Spleen (tissue), 11 donors: Measurements from ENCODE around the gene DPYSL4. TPM values are rescaled to one million over a fixed set of nuclear protein-coding genes. Genes with fewer than 3 reads are reported as not detected.

Experiments used
- DNase-seq: peaks from one replicate; pipeline ENCODE4 v3.0.0-alpha.2; 2020
- H3K27ac ChIP-seq, 8 donors: fragments of 200-600 bp; sonication (generic) in 7 of 8; 1 replicate in 4 of 8; 2 replicates in 4 of 8; pipeline versions ENCODE4 v1.5.0 to v1.8.0; 2016 to 2021; ENCODE audit warnings: inconsistent platforms in 4 of 8, mild to moderate bottlenecking in 4 of 8, moderate library complexity in 1 of 8
- H3K27me3 ChIP-seq, 7 donors: fragments of 200-600 bp; sonication (generic) in 6 of 7; replicated peaks in 1 of 7; 1 replicate in 4 of 7; 2 replicates in 3 of 7; pipeline versions ENCODE4 v1.5.0 to v1.8.0; 2016 to 2021; ENCODE audit warnings: inconsistent platforms in 3 of 7, mild to moderate bottlenecking in 1 of 7
- H3K36me3 ChIP-seq, 6 donors: fragments of 200-600 bp; sonication (generic) in 5 of 6; 1 replicate in 4 of 6; 2 replicates in 2 of 6; pipeline versions ENCODE4 v1.5.0 to v1.8.0; 2016 to 2021; ENCODE audit warnings: inconsistent platforms in 2 of 6
- H3K4me1 ChIP-seq, 6 donors: fragments of 200-600 bp; sonication (generic) in 5 of 6; 1 replicate in 3 of 6; 2 replicates in 3 of 6; pipeline versions ENCODE4 v1.5.0 to v1.8.0; 2016 to 2021; ENCODE audit warnings: inconsistent platforms in 3 of 6
- H3K4me3 ChIP-seq, 8 donors: fragments of 200-600 bp; sonication (generic) in 7 of 8; 1 replicate in 4 of 8; 2 replicates in 4 of 8; pipeline versions ENCODE4 v1.5.0 to v1.8.0; 2016 to 2021; ENCODE audit warnings: inconsistent platforms in 4 of 8, mild to moderate bottlenecking in 4 of 8, moderate library complexity in 2 of 8
- H3K9me3 ChIP-seq, 8 donors: fragments of 200-600 bp; sonication (generic) in 7 of 8; 1 replicate in 4 of 8; 2 replicates in 4 of 8; pipeline versions ENCODE4 v1.5.0 to v1.8.0; 2016 to 2021; ENCODE audit warnings: inconsistent platforms in 4 of 8
- POLR2A ChIP-seq, 3 donors: fragments of 450-650 bp; IDR thresholded peaks; one replicate each; pipeline ENCODE4 v1.5.1; 2017; ENCODE audit warnings: antibody characterized with exemption in 3 of 3, mild to moderate bottlenecking in 1 of 3
- POLR2AphosphoS5 ChIP-seq, 3 donors: sonication (generic); formaldehyde crosslinking; IDR thresholded peaks; one replicate each; pipeline ENCODE4 v1.5.1; 2017; ENCODE audit warnings: antibody characterized with exemption in 3 of 3
- WGBS, 5 donors: extraction: QIAGEN DNeasy Blood & Tissue Kit in 3 of 5; methylation state at CpG; one replicate each; pipeline versions ENCODE4 v1.1.5 to v1.1.7; 2013 to 2018; 5-methylcytosine and 5-hydroxymethylcytosine counted together
- intact Hi-C: fragments of 100-400 bp; cut with DNase I; formaldehyde crosslinking; loops from one replicate; pipeline ENCODE4 v1.15.0; 2023; ENCODE audit warnings: low total_unique reads
- polyA plus RNA-seq, 3 donors: library from polyadenylated mRNA; stranded (reverse); fragments of 200-250 nt; gene quantifications; one replicate each; pipeline ENCODE4 v1.2.1, GENCODE V29; 2013
- total RNA-seq, 7 donors: library from RNA; depleted of rRNA in 3 of 7; stranded (reverse); fragments of >200 nt in 3 of 7; fragmentation: NEBNext Ultra II Directional in 4 of 7; extraction: Animal tissue kit (Norgen Biotek cat#: 25700) in 4 of 7; gene quantifications; one replicate each; pipeline versions ENCODE4 v1.1.0 to v1.2.1, GENCODE V29; 2016 to 2021
- TF ChIP-seq, protein P1 (sequence below), 11 experiments: fragments of 200-600 bp in 7 of 11; fragments of 450-650 bp in 4 of 11; sonication (generic) in 4 of 11; IDR thresholded peaks in 8 of 11; conservative IDR thresholded peaks in 3 of 11; 1 replicate in 7 of 11; 2 replicates in 4 of 11; pipeline versions ENCODE4 v1.4.0 to v1.8.0; 2016 to 2021; ENCODE audit warnings: antibody characterized with exemption in 11 of 11, inconsistent platforms in 4 of 11, mild to moderate bottlenecking in 1 of 11
- donor health status: healthy with polysubstance abuse.
- donor health status: DM: no; HTN: no; CAD: no; lungs with moderate emphysema.
- donor health status: DM: no; HTN: no; CAD: no.
- donor health status: Bipolar disorder and iron deficiency.
- donor health status: healthy.
- donor health status: DM: no; HTN: no; CAD: no.
- donor health status: DM: yes; HTN: yes; CAD: no.

The DPYSL4 gene
- total and polyA plus RNA-seq, 10 donors, result 0.55 to 6.0 (median 1.0) TPM; not detected in 1

DNA sequence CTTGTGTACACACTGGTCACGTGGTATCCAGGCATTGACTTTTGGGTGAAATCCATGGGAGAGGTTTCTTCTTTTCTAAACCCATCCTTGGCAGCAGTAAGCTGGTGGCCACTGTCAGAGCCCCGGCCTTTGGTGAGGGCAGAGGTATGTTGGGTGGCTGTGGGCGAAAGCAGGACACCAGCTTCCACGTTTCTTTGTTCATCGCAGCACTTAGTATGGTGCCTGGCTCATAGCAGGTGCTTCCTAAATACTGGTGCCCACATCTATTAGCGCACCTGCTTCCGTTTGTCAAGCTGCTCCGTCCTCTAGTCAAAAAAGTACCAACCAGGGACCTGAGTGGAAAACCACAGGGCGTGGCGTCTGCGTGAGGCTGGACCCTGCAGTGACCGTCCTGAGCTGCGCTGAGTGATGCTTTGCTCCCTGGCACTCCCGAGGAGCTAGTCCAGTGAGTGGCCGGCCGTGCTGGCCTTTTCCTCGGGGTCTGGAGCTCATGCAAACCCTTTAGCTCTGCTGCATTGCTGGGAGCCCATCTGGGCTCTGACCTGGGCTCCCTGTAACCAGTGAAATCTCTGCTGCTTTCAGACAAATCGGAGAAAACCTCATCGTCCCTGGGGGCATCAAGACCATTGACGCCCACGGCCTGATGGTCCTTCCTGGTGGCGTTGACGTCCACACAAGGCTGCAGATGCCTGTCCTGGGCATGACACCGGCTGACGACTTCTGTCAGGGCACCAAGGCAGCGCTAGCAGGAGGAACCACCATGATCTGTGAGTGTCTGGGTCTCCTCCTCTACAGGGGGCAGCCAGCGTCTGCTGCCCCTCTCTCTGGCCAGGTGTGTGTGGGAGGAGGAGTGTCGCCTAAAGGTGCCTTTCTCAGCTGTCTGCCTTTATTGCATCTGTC lies 5.6 kb downstream of the DPYSL4 start:
- H3K4me3 ChIP-seq, result no peak overlapping the region
- WGBS, 5 donors, result 84 to 89% (median 88%) methylated on average over 27 to 28 of the region's 28 CpGs
- TF ChIP-seq POLR2A (IDR thresholded peaks at IDR 0.05) (no peak), POLR2AphosphoS5 (IDR thresholded peaks at IDR 0.05) (no peak)
- TF ChIP-seq, protein P1, sequence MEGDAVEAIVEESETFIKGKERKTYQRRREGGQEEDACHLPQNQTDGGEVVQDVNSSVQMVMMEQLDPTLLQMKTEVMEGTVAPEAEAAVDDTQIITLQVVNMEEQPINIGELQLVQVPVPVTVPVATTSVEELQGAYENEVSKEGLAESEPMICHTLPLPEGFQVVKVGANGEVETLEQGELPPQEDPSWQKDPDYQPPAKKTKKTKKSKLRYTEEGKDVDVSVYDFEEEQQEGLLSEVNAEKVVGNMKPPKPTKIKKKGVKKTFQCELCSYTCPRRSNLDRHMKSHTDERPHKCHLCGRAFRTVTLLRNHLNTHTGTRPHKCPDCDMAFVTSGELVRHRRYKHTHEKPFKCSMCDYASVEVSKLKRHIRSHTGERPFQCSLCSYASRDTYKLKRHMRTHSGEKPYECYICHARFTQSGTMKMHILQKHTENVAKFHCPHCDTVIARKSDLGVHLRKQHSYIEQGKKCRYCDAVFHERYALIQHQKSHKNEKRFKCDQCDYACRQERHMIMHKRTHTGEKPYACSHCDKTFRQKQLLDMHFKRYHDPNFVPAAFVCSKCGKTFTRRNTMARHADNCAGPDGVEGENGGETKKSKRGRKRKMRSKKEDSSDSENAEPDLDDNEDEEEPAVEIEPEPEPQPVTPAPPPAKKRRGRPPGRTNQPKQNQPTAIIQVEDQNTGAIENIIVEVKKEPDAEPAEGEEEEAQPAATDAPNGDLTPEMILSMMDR (IDR thresholded peaks at IDR 0.05 in 8 of 11, conservative IDR thresholded peaks at IDR 0.05 in 3 of 11), result no peak
- no peak overlapping the region for H3K27ac ChIP-seq
- peaks cover 0 to 11% (median 8%) of the 10 kb centered on the region in 6 donors for H3K4me1 ChIP-seq
- no peaks in the 10 kb centered on the region for H3K36me3 ChIP-seq
- peaks cover 9 to 39% (median 27%) of the 10 kb centered on the region in 7 donors for H3K27me3 ChIP-seq
- no peaks in the 10 kb centered on the region for H3K9me3 ChIP-seq
- intact Hi-C loops, result no loop called here
- peak; percentile 54 for DNase-seq

DNA sequence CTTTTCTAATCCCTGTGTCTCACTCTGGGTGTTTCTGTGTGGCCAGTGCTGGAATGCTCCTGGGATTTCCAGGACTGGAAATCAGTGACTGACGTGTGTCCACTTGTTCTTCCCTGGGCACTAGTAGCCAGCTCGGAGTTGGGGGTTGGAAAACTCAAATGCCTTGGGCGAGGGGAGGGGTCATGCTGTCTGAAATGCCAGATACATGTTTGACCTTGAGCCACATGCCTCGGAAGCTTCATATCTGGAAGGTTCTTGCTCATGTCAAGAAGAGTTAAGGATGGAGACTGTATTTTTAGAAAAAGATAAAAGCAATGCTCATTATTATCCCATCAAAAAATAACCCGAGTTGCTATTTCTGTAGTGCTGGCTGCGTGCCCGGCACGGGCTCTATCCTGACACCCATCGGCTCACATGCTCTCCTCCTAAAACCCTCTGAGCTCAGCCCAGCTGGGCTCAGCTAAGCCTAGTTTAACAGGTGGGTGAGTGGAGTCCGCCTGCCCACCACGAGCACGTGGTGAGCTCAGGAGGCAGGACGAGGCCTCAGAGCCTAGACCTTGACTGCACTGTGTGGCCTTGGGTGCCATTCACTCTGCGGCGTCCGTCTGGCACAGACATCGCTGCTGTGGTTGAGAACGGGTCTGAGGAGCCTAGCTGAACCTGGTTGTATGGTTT lies 6.4 kb downstream of the DPYSL4 start:
- intact Hi-C loops, result no loop called here
- H3K4me3 ChIP-seq, result no peak overlapping the region
- no peaks in the 10 kb centered on the region for H3K36me3 ChIP-seq
- H3K27me3 ChIP-seq, result peaks cover 3 to 37% (median 19%) of the 10 kb centered on the region in 7 donors
- WGBS, 5 donors, result 69 to 78% (median 73%) methylated on average over 17 to 18 of the region's 18 CpGs
- TF ChIP-seq, protein P1 (IDR thresholded peaks at IDR 0.05 in 8 of 11, conservative IDR thresholded peaks at IDR 0.05 in 3 of 11), result no peak
- TF ChIP-seq POLR2A (IDR thresholded peaks at IDR 0.05) (no peak), POLR2AphosphoS5 (IDR thresholded peaks at IDR 0.05) (no peak)
- H3K27ac ChIP-seq, result no peak overlapping the region
- no peaks in the 10 kb centered on the region for H3K9me3 ChIP-seq
- DNase-seq, result peak; percentile 36
- H3K4me1 ChIP-seq, result peaks cover 0 to 3% (median under 1%) of the 10 kb centered on the region in 6 donors

DNA sequence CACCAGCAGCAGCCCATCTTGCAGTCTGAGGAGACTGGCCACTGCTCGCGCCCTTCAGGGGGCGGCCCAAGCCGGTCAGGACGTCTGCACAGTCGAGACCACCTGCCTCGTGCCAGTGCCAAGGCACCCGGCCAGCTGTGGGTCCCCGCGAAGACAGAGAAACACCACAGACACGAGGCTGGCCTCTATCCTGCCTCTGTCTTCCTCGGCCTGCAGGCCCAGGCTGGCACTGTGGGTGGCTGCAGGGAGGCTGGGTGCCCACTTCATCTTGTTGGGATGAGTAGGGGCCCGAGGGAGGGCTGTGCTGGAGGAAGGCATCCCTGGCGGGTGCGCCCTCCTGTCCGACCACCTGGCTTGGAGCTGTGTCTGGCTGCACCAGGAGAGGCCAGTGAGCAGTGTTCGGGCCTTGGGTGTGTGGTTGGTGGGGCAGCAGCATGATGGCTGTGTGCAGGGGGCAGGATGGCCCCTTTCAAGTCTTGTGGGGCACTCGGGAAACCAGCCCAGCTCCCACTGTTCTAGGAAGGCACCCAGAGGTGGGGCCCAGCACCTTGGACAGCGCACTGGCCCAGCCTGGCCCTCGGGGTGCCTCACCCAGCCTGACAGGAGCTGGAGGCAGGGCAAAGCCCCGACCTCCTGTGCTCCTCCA lies 7.3 kb downstream of the DPYSL4 start:
- intact Hi-C loops, result no loop called here
- TF ChIP-seq, protein P1 (IDR thresholded peaks at IDR 0.05 in 8 of 11, conservative IDR thresholded peaks at IDR 0.05 in 3 of 11), result no peak
- TF ChIP-seq POLR2A (IDR thresholded peaks at IDR 0.05), result no peak
- TF ChIP-seq POLR2AphosphoS5 (IDR thresholded peaks at IDR 0.05), result no peak
- DNase-seq, result peak; percentile 61
- Histone ChIP-seq H3K36me3 (no peaks in the 10 kb centered on the region), H3K9me3 (no peaks in the 10 kb centered on the region), H3K27me3 (peaks cover 0 to 29% (median 10%) of the 10 kb centered on the region in 7 donors), H3K4me1 (no peaks in the 10 kb centered on the region), H3K4me3 (no peak overlapping the region), H3K27ac (no peak overlapping the region)
- WGBS, 5 donors, result 62 to 84% (median 82%) methylated on average over 8 to 21 of the region's 21 CpGs
